Mammary epithelial cell (primary cell): ENCODE measurements around the gene CLSTN1.

Experiments
- CTCF ChIP-seq, 2 donors: IDR thresholded peaks in 1 of 2; conservative IDR thresholded peaks in 1 of 2; 2 replicates each; pipeline ENCODE4 v1.5.1; 2011 to 2012; ENCODE audit warnings: inconsistent platforms in 2 of 2, low read length in 2 of 2, mild to moderate bottlenecking in 2 of 2, control low read depth in 1 of 2, low read depth in 1 of 2; ENCODE audit not compliant: insufficient read depth in 1 of 2; ENCODE audit errors: extremely low read depth in 1 of 2
- EZH2 ChIP-seq: IDR thresholded peaks from 2 replicates; pipeline ENCODE4 v1.6.1; 2012; ENCODE audit warnings: low read length, inconsistent platforms, borderline replicate concordance

GRCh38 chr1:9774712-9775679, 48.8 kb downstream of the CLSTN1 start:
- TF ChIP-seq CTCF (conservative IDR thresholded peaks at IDR 0.05 in 1 of 2, IDR thresholded peaks at IDR 0.05 in 1 of 2; ENCODE audit: extremely low read depth in 1 of 2, insufficient read depth in 1 of 2, low read depth in 1 of 2, low read length in 2 of 2) (no peak), EZH2 (no peak)
